ENCODE measurements around the gene DCHS2.

The DCHS2 gene

DNA sequence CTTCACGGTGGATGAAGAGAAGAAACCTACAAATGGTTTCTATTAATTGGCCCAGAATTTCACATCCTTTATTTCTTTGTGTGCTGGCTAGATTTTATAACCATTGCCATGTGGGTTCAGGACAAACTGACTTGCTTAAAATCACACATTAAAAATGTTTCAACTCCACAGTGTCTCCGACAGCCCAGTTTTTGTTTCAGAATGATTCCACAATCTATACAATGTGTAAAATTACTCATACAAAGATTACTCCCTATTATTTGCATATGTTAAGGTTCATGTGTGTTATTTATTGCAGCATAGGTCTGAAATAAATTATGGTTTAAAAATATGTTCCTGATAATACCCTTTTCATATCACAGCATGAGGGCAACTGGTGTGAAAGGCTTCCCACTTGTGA, 20.6 kb downstream of the DCHS2 start:
- Histone ChIP-seq H3K27ac (ENCODE audit: low read depth, low read length) (no peak overlapping the region), H3K36me3 (ENCODE audit: insufficient read depth, low read length) (no peaks in the 10 kb centered on the region), H3K79me2 (ENCODE audit: control insufficient read depth, insufficient read depth, low read length, unreplicated experiment) (no peaks in the 10 kb centered on the region), H3K4me1 (ENCODE audit: control insufficient read depth, insufficient read depth, low read length, unreplicated experiment) (no peaks in the 10 kb centered on the region), H3K27me3 (ENCODE audit: insufficient read depth, low read length) (peaks cover 52% of the 10 kb centered on the region), H3K4me3 (ENCODE audit: low read depth, low read length) (no peak overlapping the region), H2AFZ (ENCODE audit: low read length, unreplicated experiment) (no peak overlapping the region)

DNA sequence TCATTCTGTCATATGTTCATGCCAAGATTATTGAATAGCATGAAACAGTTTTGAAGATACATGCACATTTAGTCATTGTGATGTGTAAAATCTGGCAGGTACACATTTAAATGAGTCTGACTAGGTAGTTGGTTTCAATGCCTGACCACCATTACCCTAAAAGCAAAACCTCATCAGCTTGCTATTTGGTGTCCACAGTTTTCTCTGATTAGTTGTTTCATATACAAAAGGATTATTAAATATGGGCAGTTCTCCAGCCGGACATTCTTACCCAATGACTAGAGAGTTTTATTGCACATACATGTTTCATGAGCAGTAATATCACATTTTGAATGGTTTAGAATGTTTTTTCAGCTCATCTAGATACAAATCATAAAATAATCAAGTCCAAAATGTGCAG, 23.7 kb downstream of the DCHS2 start:
- peaks cover 30% of the 10 kb centered on the region for H3K27me3 ChIP-seq (ENCODE audit: insufficient read depth, low read length)
- H3K79me2 ChIP-seq (ENCODE audit: control insufficient read depth, insufficient read depth, low read length, unreplicated experiment) = no peaks in the 10 kb centered on the region
- H3K27ac ChIP-seq (ENCODE audit: low read depth, low read length) = no peak overlapping the region
- H3K4me1 ChIP-seq (ENCODE audit: control insufficient read depth, insufficient read depth, low read length, unreplicated experiment) = no peaks in the 10 kb centered on the region
- no peaks in the 10 kb centered on the region for H3K36me3 ChIP-seq (ENCODE audit: insufficient read depth, low read length)
- H2AFZ ChIP-seq (ENCODE audit: low read length, unreplicated experiment) = no peak overlapping the region
- no peak overlapping the region for H3K4me3 ChIP-seq (ENCODE audit: low read depth, low read length)

- no peaks in the 10 kb centered on the region for H3K36me3 ChIP-seq (ENCODE audit: insufficient read depth, low read length)
- H3K27ac ChIP-seq (ENCODE audit: low read depth, low read length) = no peak overlapping the region
- peaks cover 18% of the 10 kb centered on the region for H3K27me3 ChIP-seq (ENCODE audit: insufficient read depth, low read length)
- no peaks in the 10 kb centered on the region for H3K4me1 ChIP-seq (ENCODE audit: control insufficient read depth, insufficient read depth, low read length, unreplicated experiment)
- no peak overlapping the region for H3K4me3 ChIP-seq (ENCODE audit: low read depth, low read length)
- no peaks in the 10 kb centered on the region for H3K79me2 ChIP-seq (ENCODE audit: control insufficient read depth, insufficient read depth, low read length, unreplicated experiment)
- H2AFZ ChIP-seq (ENCODE audit: low read length, unreplicated experiment) = no peak overlapping the region
Measured at GRCh38 chr4:154466336-154466735, 25.3 kb downstream of the DCHS2 start.

DNA sequence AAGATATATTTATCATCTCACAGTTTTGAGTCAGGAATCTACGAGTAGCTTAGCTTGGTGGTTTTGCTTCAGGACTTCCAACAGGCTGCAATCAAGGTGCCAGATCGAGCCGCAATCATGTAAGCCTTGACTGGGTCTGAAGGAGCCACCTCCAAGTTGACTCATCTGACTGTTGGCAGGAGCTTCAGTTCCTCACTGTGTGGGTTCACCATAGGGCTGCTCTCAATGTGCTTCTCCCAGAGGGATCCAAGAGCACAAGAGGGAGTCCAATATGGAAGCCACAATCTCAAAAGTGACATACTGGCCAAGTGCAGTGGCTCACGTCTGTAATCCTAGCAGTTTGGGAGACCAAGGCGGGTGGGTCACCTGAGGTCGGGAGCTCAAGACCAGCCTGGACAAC, 26.5 kb downstream of the DCHS2 start:
- Histone ChIP-seq H3K27me3 (ENCODE audit: insufficient read depth, low read length) (peaks cover 11% of the 10 kb centered on the region), H2AFZ (ENCODE audit: low read length, unreplicated experiment) (no peak overlapping the region), H3K4me3 (ENCODE audit: low read depth, low read length) (no peak overlapping the region), H3K36me3 (ENCODE audit: insufficient read depth, low read length) (no peaks in the 10 kb centered on the region), H3K4me1 (ENCODE audit: control insufficient read depth, insufficient read depth, low read length, unreplicated experiment) (no peaks in the 10 kb centered on the region), H3K79me2 (ENCODE audit: control insufficient read depth, insufficient read depth, low read length, unreplicated experiment) (no peaks in the 10 kb centered on the region), H3K27ac (ENCODE audit: low read depth, low read length) (no peak overlapping the region)

- H2AFZ ChIP-seq (ENCODE audit: low read length, unreplicated experiment) = no peak overlapping the region
- no peaks in the 10 kb centered on the region for H3K36me3 ChIP-seq (ENCODE audit: insufficient read depth, low read length)
- H3K4me1 ChIP-seq (ENCODE audit: control insufficient read depth, insufficient read depth, low read length, unreplicated experiment) = no peaks in the 10 kb centered on the region
- H3K79me2 ChIP-seq (ENCODE audit: control insufficient read depth, insufficient read depth, low read length, unreplicated experiment) = no peaks in the 10 kb centered on the region
- H3K27ac ChIP-seq (ENCODE audit: low read depth, low read length) = no peak overlapping the region
- peaks cover 15% of the 10 kb centered on the region for H3K27me3 ChIP-seq (ENCODE audit: insufficient read depth, low read length)
- H3K4me3 ChIP-seq (ENCODE audit: low read depth, low read length) = no peak overlapping the region
Measured at GRCh38 chr4:154464654-154465053, 26.9 kb downstream of the DCHS2 start.

- H3K4me3 ChIP-seq (ENCODE audit: low read depth, low read length) = no peak overlapping the region
- H3K27me3 ChIP-seq (ENCODE audit: insufficient read depth, low read length) = peaks cover 21% of the 10 kb centered on the region
- no peaks in the 10 kb centered on the region for H3K79me2 ChIP-seq (ENCODE audit: control insufficient read depth, insufficient read depth, low read length, unreplicated experiment)
- H3K4me1 ChIP-seq (ENCODE audit: control insufficient read depth, insufficient read depth, low read length, unreplicated experiment) = no peaks in the 10 kb centered on the region
- no peaks in the 10 kb centered on the region for H3K36me3 ChIP-seq (ENCODE audit: insufficient read depth, low read length)
- no peak overlapping the region for H2AFZ ChIP-seq (ENCODE audit: low read length, unreplicated experiment)
- H3K27ac ChIP-seq (ENCODE audit: low read depth, low read length) = no peak overlapping the region
Measured at GRCh38 chr4:154462081-154462810, 29.4 kb downstream of the DCHS2 start.

GRCh38 chr4:154457471-154457870, 34.1 kb downstream of the DCHS2 start:
- H3K27ac ChIP-seq (ENCODE audit: low read depth, low read length) = no peak overlapping the region
- H3K79me2 ChIP-seq (ENCODE audit: control insufficient read depth, insufficient read depth, low read length, unreplicated experiment) = no peaks in the 10 kb centered on the region
- H3K4me3 ChIP-seq (ENCODE audit: low read depth, low read length) = no peak overlapping the region
- H2AFZ ChIP-seq (ENCODE audit: low read length, unreplicated experiment) = no peak overlapping the region
- H3K4me1 ChIP-seq (ENCODE audit: control insufficient read depth, insufficient read depth, low read length, unreplicated experiment) = no peaks in the 10 kb centered on the region
- peaks cover 27% of the 10 kb centered on the region for H3K27me3 ChIP-seq (ENCODE audit: insufficient read depth, low read length)
- H3K36me3 ChIP-seq (ENCODE audit: insufficient read depth, low read length) = no peaks in the 10 kb centered on the region

- H3K27ac ChIP-seq (ENCODE audit: low read depth, low read length) = no peak overlapping the region
- no peaks in the 10 kb centered on the region for H3K4me1 ChIP-seq (ENCODE audit: control insufficient read depth, insufficient read depth, low read length, unreplicated experiment)
- no peak overlapping the region for H2AFZ ChIP-seq (ENCODE audit: low read length, unreplicated experiment)
- no peak overlapping the region for H3K4me3 ChIP-seq (ENCODE audit: low read depth, low read length)
- H3K79me2 ChIP-seq (ENCODE audit: control insufficient read depth, insufficient read depth, low read length, unreplicated experiment) = no peaks in the 10 kb centered on the region
- no peaks in the 10 kb centered on the region for H3K36me3 ChIP-seq (ENCODE audit: insufficient read depth, low read length)
- peaks cover 27% of the 10 kb centered on the region for H3K27me3 ChIP-seq (ENCODE audit: insufficient read depth, low read length)
Measured at GRCh38 chr4:154456889-154457288, 34.7 kb downstream of the DCHS2 start.

DNA sequence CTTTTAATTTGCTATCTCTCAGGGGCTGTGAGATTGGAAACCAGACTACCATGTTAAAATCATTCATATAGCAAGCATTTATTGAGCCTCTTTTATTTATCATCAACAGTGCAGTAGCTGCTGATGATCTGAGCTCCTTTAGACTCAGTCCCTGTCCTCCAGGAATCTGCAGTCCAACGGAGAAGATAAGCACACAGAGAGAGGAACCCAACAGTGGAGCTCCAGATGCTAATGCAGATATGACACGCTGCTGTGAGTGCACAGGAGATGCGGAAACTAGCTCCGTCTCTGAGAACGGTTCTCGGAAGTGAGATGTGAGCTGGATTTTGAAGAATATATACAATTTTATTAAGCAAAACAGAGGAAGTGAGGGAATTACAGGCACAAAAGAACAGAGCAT, 35.4 kb downstream of the DCHS2 start:
- H3K4me1 ChIP-seq (ENCODE audit: control insufficient read depth, insufficient read depth, low read length, unreplicated experiment) = no peaks in the 10 kb centered on the region
- no peak overlapping the region for H3K27ac ChIP-seq (ENCODE audit: low read depth, low read length)
- H3K4me3 ChIP-seq (ENCODE audit: low read depth, low read length) = no peak overlapping the region
- no peaks in the 10 kb centered on the region for H3K79me2 ChIP-seq (ENCODE audit: control insufficient read depth, insufficient read depth, low read length, unreplicated experiment)
- H2AFZ ChIP-seq (ENCODE audit: low read length, unreplicated experiment) = no peak overlapping the region
- no peaks in the 10 kb centered on the region for H3K36me3 ChIP-seq (ENCODE audit: insufficient read depth, low read length)
- peaks cover 27% of the 10 kb centered on the region for H3K27me3 ChIP-seq (ENCODE audit: insufficient read depth, low read length)

DNA sequence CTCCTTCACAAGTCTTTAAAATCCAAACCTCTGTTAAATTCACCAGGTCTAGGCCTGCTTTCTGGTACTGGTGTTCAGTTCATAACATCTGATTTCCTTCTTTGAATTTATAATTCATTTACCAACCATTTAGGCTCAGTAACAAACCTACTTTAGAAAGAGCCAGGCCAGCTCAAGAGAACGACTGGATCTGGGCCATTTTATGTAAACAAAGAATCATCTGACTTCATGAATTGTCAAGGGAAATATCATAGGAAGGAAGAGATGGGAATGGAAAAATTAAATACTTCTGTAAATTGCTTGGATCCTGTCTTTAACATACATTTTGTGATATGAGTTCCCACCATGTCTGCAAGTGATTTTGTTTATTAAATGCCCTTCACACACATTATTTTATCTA, 36.5 kb downstream of the DCHS2 start:
- Histone ChIP-seq H3K27me3 (ENCODE audit: insufficient read depth, low read length) (peaks cover 29% of the 10 kb centered on the region), H3K4me1 (ENCODE audit: control insufficient read depth, insufficient read depth, low read length, unreplicated experiment) (no peaks in the 10 kb centered on the region), H3K79me2 (ENCODE audit: control insufficient read depth, insufficient read depth, low read length, unreplicated experiment) (no peaks in the 10 kb centered on the region), H2AFZ (ENCODE audit: low read length, unreplicated experiment) (no peak overlapping the region), H3K36me3 (ENCODE audit: insufficient read depth, low read length) (no peaks in the 10 kb centered on the region), H3K4me3 (ENCODE audit: low read depth, low read length) (no peak overlapping the region), H3K27ac (ENCODE audit: low read depth, low read length) (no peak overlapping the region)

- Histone ChIP-seq H3K27me3 (ENCODE audit: insufficient read depth, low read length) (peaks cover 28% of the 10 kb centered on the region), H3K27ac (ENCODE audit: low read depth, low read length) (no peak overlapping the region), H2AFZ (ENCODE audit: low read length, unreplicated experiment) (no peak overlapping the region), H3K4me1 (ENCODE audit: control insufficient read depth, insufficient read depth, low read length, unreplicated experiment) (no peaks in the 10 kb centered on the region), H3K79me2 (ENCODE audit: control insufficient read depth, insufficient read depth, low read length, unreplicated experiment) (no peaks in the 10 kb centered on the region), H3K4me3 (ENCODE audit: low read depth, low read length) (no peak overlapping the region), H3K36me3 (ENCODE audit: insufficient read depth, low read length) (no peaks in the 10 kb centered on the region)
Measured at GRCh38 chr4:154454710-154455109, 36.9 kb downstream of the DCHS2 start.

All from ACC112 (cell line).